Measurements from ENCODE around the gene HDGF.

HDGF gene

GRCh38 chr1:156745881-156746280, 5.6 kb downstream of the HDGF start:
- DNase-seq = no peak

GRCh38 chr1:156744786-156745419, 6.6 kb downstream of the HDGF start:
- no peak for DNase-seq

GRCh38 chr1:156744344-156744743, 7.1 kb downstream of the HDGF start:
- no peak for DNase-seq

GRCh38 chr1:156743367-156744302, 7.8 kb downstream of the HDGF start:
- DNase-seq = no peak

- DNase-seq = no peak
These were observed 8.7 kb downstream of the HDGF start for GRCh38 chr1:156742801-156743200.

- no peak for DNase-seq
These were observed 9.5 kb downstream of the HDGF start for GRCh38 chr1:156742017-156742416.

- no peak for DNase-seq
These were observed 9.9 kb downstream of the HDGF start for GRCh38 chr1:156741481-156741983.

GRCh38 chr1:156740741-156741480, 10.6 kb downstream of the HDGF start, which contains the start of gene MRPL24:
MRPL24 (minus strand) TSS chr1:156741088; CDS start chr1:156738704, 2,384 bp downstream.
- peak; percentile 97 for DNase-seq

GRCh38 chr1:156740237-156740740, 11.2 kb downstream of the HDGF start:
- no peak for DNase-seq

GRCh38 chr1:156738916-156739315, 12.6 kb downstream of the HDGF start:
- DNase-seq = no peak

- no peak for DNase-seq
These were observed 13.1 kb downstream of the HDGF start for GRCh38 chr1:156738407-156738806.

- no peak for DNase-seq
These were observed 17.4 kb downstream of the HDGF start for GRCh38 chr1:156733989-156734584.

GRCh38 chr1:156728599-156729462, 22.6 kb downstream of the HDGF start, which contains the start of gene ISG20L2:
ISG20L2 (minus strand) TSS chr1:156728766; CDS start chr1:156727652, 1,114 bp downstream.
- DNase-seq = peak; percentile 90

- no peak for DNase-seq
These were observed 23.4 kb downstream of the HDGF start, which contains the start of gene METTL25B for GRCh38 chr1:156727926-156728598. METTL25B (plus strand) TSS chr1:156728469; CDS start chr1:156729105, 636 bp downstream.

GRCh38 chr1:156727492-156727891, 24.0 kb downstream of the HDGF start:
- no peak for DNase-seq

GRCh38 chr1:156726549-156727226, 24.8 kb downstream of the HDGF start:
- no peak for DNase-seq

- no peak for DNase-seq
These were observed 25.7 kb downstream of the HDGF start for GRCh38 chr1:156725683-156726280.

- DNase-seq = no peak
These were observed 29.9 kb downstream of the HDGF start for GRCh38 chr1:156721535-156721934.

GRCh38 chr1:156721131-156721530, 30.3 kb downstream of the HDGF start:
- DNase-seq = no peak

- no peak for DNase-seq
These were observed 34.1 kb downstream of the HDGF start for GRCh38 chr1:156717351-156717750.
